ENCODE data around the gene ANKRD50.

Gene ANKRD50

GRCh38 chr4:124629681-124630080 lies 82.9 kb downstream of the ANKRD50 start:
- POLR2A ChIA-PET: no interaction called here
- no peak for TF ChIP-seq CTCF (IDR thresholded peaks at IDR 0.05; ENCODE audit: insufficient read depth, low read length, missing control alignments)
- CTCF ChIA-PET: no interaction called here

More at GRCh38 chr4:124629681-124630080, 82.9 kb downstream of the ANKRD50 start:
- DNase-seq (ENCODE audit: low read depth, low spot score): no peak
- no peak overlapping the region for H3K4me3 ChIP-seq (ENCODE audit: low read depth, low read length)

Measured in AG04449 (cell line).